ENCODE data around the gene AMDHD2.

DNA sequence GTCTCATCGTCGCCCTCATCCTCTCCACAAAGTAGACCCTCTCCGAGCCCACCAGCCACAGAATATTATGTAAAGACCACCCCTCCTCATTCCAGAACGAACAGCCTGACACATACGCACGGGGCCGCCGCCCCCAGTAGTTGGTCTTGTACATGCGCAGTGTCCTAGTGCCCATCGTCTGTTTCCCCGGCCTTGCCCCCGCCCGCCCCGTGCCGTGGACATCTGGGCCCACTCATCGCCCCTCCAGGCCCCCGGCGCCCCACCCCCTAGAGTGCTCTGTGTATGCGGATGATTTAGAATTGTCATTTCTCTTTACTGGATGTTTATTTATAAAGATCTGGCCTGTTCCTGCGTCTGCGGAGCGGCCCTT lies 475 bp upstream of the AMDHD2 start:
- TF ChIP-seq, protein P1, sequence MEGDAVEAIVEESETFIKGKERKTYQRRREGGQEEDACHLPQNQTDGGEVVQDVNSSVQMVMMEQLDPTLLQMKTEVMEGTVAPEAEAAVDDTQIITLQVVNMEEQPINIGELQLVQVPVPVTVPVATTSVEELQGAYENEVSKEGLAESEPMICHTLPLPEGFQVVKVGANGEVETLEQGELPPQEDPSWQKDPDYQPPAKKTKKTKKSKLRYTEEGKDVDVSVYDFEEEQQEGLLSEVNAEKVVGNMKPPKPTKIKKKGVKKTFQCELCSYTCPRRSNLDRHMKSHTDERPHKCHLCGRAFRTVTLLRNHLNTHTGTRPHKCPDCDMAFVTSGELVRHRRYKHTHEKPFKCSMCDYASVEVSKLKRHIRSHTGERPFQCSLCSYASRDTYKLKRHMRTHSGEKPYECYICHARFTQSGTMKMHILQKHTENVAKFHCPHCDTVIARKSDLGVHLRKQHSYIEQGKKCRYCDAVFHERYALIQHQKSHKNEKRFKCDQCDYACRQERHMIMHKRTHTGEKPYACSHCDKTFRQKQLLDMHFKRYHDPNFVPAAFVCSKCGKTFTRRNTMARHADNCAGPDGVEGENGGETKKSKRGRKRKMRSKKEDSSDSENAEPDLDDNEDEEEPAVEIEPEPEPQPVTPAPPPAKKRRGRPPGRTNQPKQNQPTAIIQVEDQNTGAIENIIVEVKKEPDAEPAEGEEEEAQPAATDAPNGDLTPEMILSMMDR (conservative IDR thresholded peaks at IDR 0.05; ENCODE audit: low read depth, low read length) = no peak
- TF ChIP-seq EZH2phosphoT487 (IDR thresholded peaks at IDR 0.05; ENCODE audit: borderline replicate concordance, low read length) = no peak

All from PC-3 (cell line).